Measurements from ENCODE around the gene CYP24A1.

CYP24A1 gene
- total RNA-seq, result 0 to 2.0 (median 0) reads per million in 17 experiments

- peak in 2 of 4 experiments; percentile 47 to 57 for DNase-seq
These were observed at the start of gene CYP24A1 for GRCh38 chr20:54173653-54174456. Gene CYP24A1, minus strand, starts transcription at chr20:54173986. Its CDS starts 407 bp downstream, at chr20:54173579.

- DNase-seq, result no peak
These were observed 49.5 kb upstream of the CYP24A1 start for GRCh38 chr20:54223285-54223684.

GRCh38 chr20:54221996-54222890 lies 48.5 kb upstream of the CYP24A1 start:
- peak; percentile 7 to 40 (median 29) for DNase-seq

GRCh38 chr20:54221353-54221752 lies 47.6 kb upstream of the CYP24A1 start:
- DNase-seq, result peak; percentile 42 to 78 (median 66)

- DNase-seq, result no peak
These were observed 46.9 kb upstream of the CYP24A1 start for GRCh38 chr20:54220722-54221121.

- peak; percentile 34 to 72 (median 52) for DNase-seq
These were observed 46.1 kb upstream of the CYP24A1 start for GRCh38 chr20:54219751-54220426.

- no peak for DNase-seq
These were observed 44.7 kb upstream of the CYP24A1 start for GRCh38 chr20:54218470-54218869.

GRCh38 chr20:54217762-54218161 lies 44.0 kb upstream of the CYP24A1 start:
- DNase-seq, result no peak

GRCh38 chr20:54215157-54215789 lies 41.5 kb upstream of the CYP24A1 start:
- no peak for DNase-seq

- no peak for DNase-seq
These were observed 40.8 kb upstream of the CYP24A1 start for GRCh38 chr20:54214566-54214965.

- DNase-seq, result no peak
These were observed 39.1 kb upstream of the CYP24A1 start for GRCh38 chr20:54212871-54213270.

GRCh38 chr20:54212226-54212625 lies 38.4 kb upstream of the CYP24A1 start:
- DNase-seq, result no peak

GRCh38 chr20:54209216-54209813 lies 35.5 kb upstream of the CYP24A1 start:
- DNase-seq, result no peak

- peak in 2 of 4 experiments; percentile 16 to 17 for DNase-seq
These were observed 34.9 kb upstream of the CYP24A1 start for GRCh38 chr20:54208548-54209176.

GRCh38 chr20:54207743-54208547 lies 34.2 kb upstream of the CYP24A1 start, which contains the start of gene PFDN4:
Gene PFDN4, plus strand, starts transcription at chr20:54208087. Its CDS starts 14 bp downstream, at chr20:54208101.
- DNase-seq, result peak; percentile 85 to 94 (median 90)

- DNase-seq, result no peak
These were observed 33.4 kb upstream of the CYP24A1 start for GRCh38 chr20:54207053-54207742.

GRCh38 chr20:54205450-54205849 lies 31.7 kb upstream of the CYP24A1 start:
- peak; percentile 21 to 58 (median 34) for DNase-seq

- no peak for DNase-seq
These were observed 30.7 kb upstream of the CYP24A1 start for GRCh38 chr20:54204481-54204880.

GRCh38 chr20:54204063-54204462 lies 30.3 kb upstream of the CYP24A1 start:
- no peak for DNase-seq

- peak; percentile 11 to 58 (median 40) for DNase-seq
These were observed 29.5 kb upstream of the CYP24A1 start for GRCh38 chr20:54203281-54203680.

Data from suppressor macrophage (primary cell).